Endodermal cell (in vitro differentiated cells): Measurements from ENCODE around the gene PPDPF. TPM values are rescaled to one million over a fixed set of nuclear protein-coding genes. Genes with fewer than 3 reads are reported as not detected.

ENCODE experiments used
- DNase-seq: peaks from one replicate; pipeline ENCODE4 v3.0.0-alpha.2; 2017
- H3K27ac ChIP-seq: 2 replicates; pipeline ENCODE4 v1.5.1; 2013; ENCODE audit warnings: mild to moderate bottlenecking, low read depth, low read length, moderate library complexity
- H3K27me3 ChIP-seq: 2 replicates; pipeline ENCODE4 v1.6.1; 2013; ENCODE audit warnings: mild to moderate bottlenecking, low read length, moderate library complexity; ENCODE audit not compliant: insufficient read depth, control insufficient read depth, poor library complexity, severe bottlenecking
- H3K36me3 ChIP-seq: 2 replicates; pipeline ENCODE4 v1.7.0; 2013; ENCODE audit warnings: mild to moderate bottlenecking, low read length, moderate library complexity; ENCODE audit not compliant: control insufficient read depth, insufficient read depth
- H3K4me1 ChIP-seq: one replicate; pipeline ENCODE4 v1.7.0; 2013; ENCODE audit warnings: low read length; ENCODE audit not compliant: control insufficient read depth, insufficient read depth
- H3K4me3 ChIP-seq: 2 replicates; pipeline ENCODE4 v1.5.1; 2013; ENCODE audit warnings: mild to moderate bottlenecking, low read length, moderate library complexity
- H3K9ac ChIP-seq: 2 replicates; pipeline ENCODE4 v1.6.1; 2013; ENCODE audit warnings: mild to moderate bottlenecking, low read length, moderate library complexity; ENCODE audit not compliant: poor library complexity, severe bottlenecking; ENCODE audit errors: extremely low read depth
- H3K9me3 ChIP-seq: 2 replicates; pipeline ENCODE4 v1.6.1; 2013; ENCODE audit warnings: mild to moderate bottlenecking, low read length, moderate library complexity; ENCODE audit not compliant: control insufficient read depth
- H3K27ac Mint-ChIP-seq: 2 replicates; pipeline ENCODE4 v1.8.0; 2020; ENCODE audit warnings: mixed read lengths
- H3K27me3 Mint-ChIP-seq: 2 replicates; pipeline ENCODE4 v1.8.0; 2021; ENCODE audit warnings: mild to moderate bottlenecking, mixed read lengths; ENCODE audit not compliant: insufficient read depth
- H3K36me3 Mint-ChIP-seq: 2 replicates; pipeline ENCODE4 v1.8.0; 2020; ENCODE audit warnings: low read depth, mixed read lengths
- H3K4me1 Mint-ChIP-seq: 2 replicates; pipeline ENCODE4 v1.8.0; 2020; ENCODE audit warnings: mixed read lengths
- H3K4me3 Mint-ChIP-seq: 2 replicates; pipeline ENCODE4 v1.8.0; 2020; ENCODE audit warnings: mild to moderate bottlenecking, moderate library complexity, mixed read lengths
- H3K9me3 Mint-ChIP-seq: 2 replicates; pipeline ENCODE4 v1.8.0; 2020; ENCODE audit warnings: mild to moderate bottlenecking, mixed read lengths
- WGBS, 2 experiments: methylation state at CpG; one replicate each; pipeline versions ENCODE4 v1.1.5 to v1.1.7; 2013; ENCODE audit warnings: missing lambda C conversion rate in 2 of 2, mixed read lengths in 1 of 2; ENCODE audit not compliant: insufficient coverage in 1 of 2, insufficient read length in 1 of 2; 5-methylcytosine and 5-hydroxymethylcytosine counted together
- long read RNA-seq, 4 experiments: library from polyadenylated mRNA in 2 of 4; library from RNA in 1 of 4; library from capped mRNA in 1 of 4; stranded (forward) in 3 of 4; unstranded in 1 of 4; transcript quantifications; one replicate each; pipeline ENCODE4 v2.0.0, GENCODE V29; 2020 to 2021; ENCODE audit warnings: inconsistent platforms in 1 of 4
- polyA plus RNA-seq, 2 experiments: library from polyadenylated mRNA; stranded (reverse); fragments of 50-300 nt; gene quantifications; one replicate each; pipeline ENCODE4 v1.2.3, GENCODE V29; 2013
- total RNA-seq, 2 donors: library from RNA; stranded (reverse); fragmentation: NEBNext Ultra II Directional in 1 of 2; extraction: Animal tissue kit (Norgen Biotek cat#: 25700) in 1 of 2; gene quantifications; 2 replicates in 1 of 2; 3 replicates in 1 of 2; pipeline ENCODE4 v1.2.1, GENCODE V29; 2021
- TF ChIP-seq, protein P1 (sequence below): fragments of 200-600 bp; sonication (generic); conservative IDR thresholded peaks from 2 replicates; pipeline ENCODE4 v1.5.0; 2021; ENCODE audit warnings: antibody characterized with exemption, mild to moderate bottlenecking

The PPDPF gene, protein sequence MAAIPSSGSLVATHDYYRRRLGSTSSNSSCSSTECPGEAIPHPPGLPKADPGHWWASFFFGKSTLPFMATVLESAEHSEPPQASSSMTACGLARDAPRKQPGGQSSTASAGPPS
- 100 to 1,000 TPM; 247 to 296 TPM for total RNA-seq
- 318 TPM for polyA plus RNA-seq (2013, experiment 1 of 2)
- polyA plus RNA-seq (2013, experiment 2 of 2): 282 TPM
- long read RNA-seq, experiment 1, transcript PPDPF-202 (4 exons, 868 nt): major isoform, 342 of 410 reads
- long read RNA-seq, experiment 1, partial matches to known transcripts: 21 of 410 reads
- long read RNA-seq, experiment 1, other reads (novel, unspliced or antisense): 44 of 410 reads
- long read RNA-seq, experiment 2, transcript PPDPF-202 (4 exons, 868 nt): major isoform, 121 of 132 reads
- long read RNA-seq, experiment 2, partial matches to known transcripts: 6 of 132 reads
- long read RNA-seq, experiment 2, other reads (novel, unspliced or antisense): 5 of 132 reads
- long read RNA-seq, experiment 3, partial matches to known transcripts: 0 of 1 reads
- long read RNA-seq, experiment 3, other reads (novel, unspliced or antisense): 1 of 1 reads
- long read RNA-seq, experiment 4, transcript PPDPF-202 (4 exons, 868 nt): major isoform, 60 of 62 reads
- long read RNA-seq, experiment 4, partial matches to known transcripts: 0 of 62 reads
- long read RNA-seq, experiment 4, other reads (novel, unspliced or antisense): 2 of 62 reads

DNA sequence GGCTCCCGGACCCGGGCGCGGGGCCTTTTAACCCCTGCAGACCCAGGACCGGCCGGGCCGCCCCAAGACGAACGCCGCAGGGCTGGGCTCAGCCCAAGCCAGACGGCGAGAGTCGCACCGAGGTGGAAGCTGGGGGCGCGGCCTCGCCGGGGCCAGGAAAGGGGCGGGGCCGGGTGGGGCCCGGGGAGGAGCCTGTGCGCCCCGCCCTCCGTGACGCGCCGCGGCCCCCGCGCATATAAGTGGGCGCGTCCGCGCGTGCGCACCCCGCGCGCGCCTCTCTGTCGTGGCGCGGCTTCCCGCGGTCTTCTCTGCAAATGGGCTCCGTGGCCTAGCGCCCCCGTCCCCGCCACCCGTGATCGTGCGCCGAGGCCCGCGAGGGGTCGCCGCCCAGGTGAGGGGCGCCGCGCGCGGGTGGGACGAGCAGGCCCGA lies at the start of gene PPDPF:
PPDPF (plus strand) TSS at position 262 of the 430 bp plus-strand sequence. CDS start 544 bp downstream, outside the sequence.
- peak within 1 kb of the TSS; percentile 80 for H3K27ac Mint-ChIP-seq
- peak within 1 kb of the TSS; percentile 86 for H3K4me3 Mint-ChIP-seq
- peaks cover 2% of the 10 kb centered on the region for H3K4me1 Mint-ChIP-seq
- Histone ChIP-seq H3K9ac (peak within 1 kb of the TSS; percentile 90), H3K4me1 (no peaks in the 10 kb centered on the region), H3K9me3 (peaks cover 12% of the 10 kb centered on the region), H3K36me3 (peaks cover 20% of the 10 kb centered on the region), H3K27me3 (peaks cover 5% of the 10 kb centered on the region), H3K4me3 (peak within 1 kb of the TSS; percentile 92), H3K27ac (peak within 1 kb of the TSS; percentile 81)
- TF ChIP-seq, protein P1, sequence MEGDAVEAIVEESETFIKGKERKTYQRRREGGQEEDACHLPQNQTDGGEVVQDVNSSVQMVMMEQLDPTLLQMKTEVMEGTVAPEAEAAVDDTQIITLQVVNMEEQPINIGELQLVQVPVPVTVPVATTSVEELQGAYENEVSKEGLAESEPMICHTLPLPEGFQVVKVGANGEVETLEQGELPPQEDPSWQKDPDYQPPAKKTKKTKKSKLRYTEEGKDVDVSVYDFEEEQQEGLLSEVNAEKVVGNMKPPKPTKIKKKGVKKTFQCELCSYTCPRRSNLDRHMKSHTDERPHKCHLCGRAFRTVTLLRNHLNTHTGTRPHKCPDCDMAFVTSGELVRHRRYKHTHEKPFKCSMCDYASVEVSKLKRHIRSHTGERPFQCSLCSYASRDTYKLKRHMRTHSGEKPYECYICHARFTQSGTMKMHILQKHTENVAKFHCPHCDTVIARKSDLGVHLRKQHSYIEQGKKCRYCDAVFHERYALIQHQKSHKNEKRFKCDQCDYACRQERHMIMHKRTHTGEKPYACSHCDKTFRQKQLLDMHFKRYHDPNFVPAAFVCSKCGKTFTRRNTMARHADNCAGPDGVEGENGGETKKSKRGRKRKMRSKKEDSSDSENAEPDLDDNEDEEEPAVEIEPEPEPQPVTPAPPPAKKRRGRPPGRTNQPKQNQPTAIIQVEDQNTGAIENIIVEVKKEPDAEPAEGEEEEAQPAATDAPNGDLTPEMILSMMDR: no peak
- H3K27me3 Mint-ChIP-seq: peaks cover 11% of the 10 kb centered on the region
- H3K36me3 Mint-ChIP-seq: peaks cover 20% of the 10 kb centered on the region
- H3K9me3 Mint-ChIP-seq: peaks cover 7% of the 10 kb centered on the region
- 0 to 1% methylated on average over 18 to 64 of the region's 64 CpGs for WGBS, 2 experiments
- DNase-seq: peak; percentile 93

DNA sequence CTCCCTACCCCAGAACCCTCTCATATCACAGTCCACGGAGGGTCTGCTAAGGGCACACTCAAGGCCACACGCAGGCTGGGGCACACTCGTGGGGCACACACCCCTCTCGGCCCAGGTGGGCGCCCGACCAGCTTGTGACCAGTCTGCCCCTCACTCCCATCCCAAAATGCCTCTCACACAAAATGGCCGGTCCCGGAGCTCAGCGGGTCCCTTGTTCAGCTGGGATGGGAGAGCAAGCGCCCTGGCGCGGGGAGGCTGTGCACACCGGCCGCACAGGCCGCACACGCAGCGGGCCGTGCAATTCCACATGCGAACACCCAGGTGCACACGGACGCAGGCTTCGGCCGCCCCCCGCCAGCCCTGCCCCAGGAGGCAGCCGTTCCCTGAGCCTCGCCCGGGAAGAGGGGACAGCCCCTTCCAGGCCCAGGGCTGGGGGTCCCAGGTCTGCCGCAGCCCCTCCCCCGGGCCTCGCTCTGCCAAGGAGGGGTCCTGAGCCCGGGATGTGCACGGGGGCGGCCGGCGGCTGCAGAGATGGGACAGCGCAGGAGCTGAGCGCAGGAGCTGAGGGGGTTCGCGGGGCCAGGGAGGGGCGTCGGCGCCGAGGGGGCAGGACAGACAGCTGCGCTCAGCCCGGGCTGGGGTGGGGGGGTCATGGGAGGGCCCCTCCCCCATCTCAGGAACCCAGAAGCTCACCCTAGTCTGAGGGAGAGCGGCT lies 49.4 kb upstream of the PPDPF start:
- Histone ChIP-seq H3K4me3 (peak overlapping the region; percentile 74), H3K27ac (no peak overlapping the region)
- 10 to 26% methylated on average over 16 to 45 of the region's 46 CpGs for WGBS, 2 experiments

DNA sequence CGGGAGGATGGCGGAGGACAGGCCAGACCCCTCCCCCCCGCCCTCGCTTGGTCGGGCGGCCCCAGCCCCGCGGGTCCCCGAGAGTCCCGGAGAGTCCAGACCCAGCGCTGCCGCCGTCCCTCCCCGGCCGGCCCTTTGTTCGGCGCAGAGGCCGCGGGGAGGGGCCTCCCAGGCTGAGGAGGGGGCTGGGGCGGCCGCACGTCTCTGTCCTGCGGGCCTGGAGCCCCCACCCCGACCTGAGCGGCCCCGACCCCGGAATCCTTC lies 48.9 kb upstream of the PPDPF start:
- Histone ChIP-seq H3K27ac (no peak overlapping the region), H3K4me1 (no peaks in the 10 kb centered on the region), H3K27me3 (peaks cover 28% of the 10 kb centered on the region), H3K9me3 (no peaks in the 10 kb centered on the region), H3K4me3 (peak overlapping the region; percentile 53), H3K36me3 (no peaks in the 10 kb centered on the region), H3K9ac (no peak overlapping the region)
- DNase-seq: peak; percentile 72
- H3K9me3 Mint-ChIP-seq: no peaks in the 10 kb centered on the region
- H3K27me3 Mint-ChIP-seq: peaks cover 32% of the 10 kb centered on the region
- no peaks in the 10 kb centered on the region for H3K36me3 Mint-ChIP-seq
- TF ChIP-seq, protein P1: no peak
- WGBS, 2 experiments: 0% methylated on average over 3 to 25 of the region's 27 CpGs
- H3K4me1 Mint-ChIP-seq: no peaks in the 10 kb centered on the region
- H3K27ac Mint-ChIP-seq: no peak overlapping the region
- H3K4me3 Mint-ChIP-seq: peak overlapping the region; percentile 57

More for the DNA sequence above, 49.4 kb upstream of the PPDPF start:
- Mint-ChIP-seq H3K27ac (no peak overlapping the region), H3K4me3 (peak overlapping the region; percentile 57), H3K9me3 (no peaks in the 10 kb centered on the region), H3K27me3 (peaks cover 32% of the 10 kb centered on the region), H3K4me1 (no peaks in the 10 kb centered on the region), H3K36me3 (no peaks in the 10 kb centered on the region)
- peak; percentile 73 for DNase-seq
- Histone ChIP-seq H3K27me3 (peaks cover 28% of the 10 kb centered on the region), H3K4me1 (no peaks in the 10 kb centered on the region), H3K36me3 (no peaks in the 10 kb centered on the region), H3K9ac (no peak overlapping the region), H3K9me3 (no peaks in the 10 kb centered on the region)
- TF ChIP-seq, protein P1: no peak
